MM.1S (cell line): ENCODE results near the gene ATXN1.

Source experiments
- DNase-seq: peaks from one replicate; pipeline ENCODE4 v3.0.0-alpha.2; 2015
- H2AFZ ChIP-seq: fragments of 300-600 bp; sonication (generic); 2 replicates; pipeline ENCODE4 v1.6.0; 2016; ENCODE audit warnings: antibody characterized with exemption, low read length
- H3F3A ChIP-seq: fragments of 300-600 bp; sonication (generic); 2 replicates; pipeline ENCODE4 v1.6.1; 2016; ENCODE audit warnings: mild to moderate bottlenecking, antibody characterized with exemption, low read length, moderate library complexity, mixed read lengths; ENCODE audit not compliant: insufficient read depth
- H3K27ac ChIP-seq: fragments of 300-600 bp; sonication (generic); 2 replicates; pipeline ENCODE4 v1.5.1; 2016; ENCODE audit warnings: mild to moderate bottlenecking, low read length
- H3K27me3 ChIP-seq: fragments of 300-600 bp; sonication (generic); replicated peaks from 2 replicates; pipeline ENCODE4 v1.6.0; 2016; ENCODE audit warnings: low read length; ENCODE audit not compliant: insufficient read depth
- H3K36me3 ChIP-seq: fragments of 300-600 bp; sonication (generic); replicated peaks from 2 replicates; pipeline ENCODE4 v1.6.1; 2016; ENCODE audit warnings: mild to moderate bottlenecking, low read length, mixed read lengths; ENCODE audit not compliant: insufficient read depth
- H3K4me1 ChIP-seq: fragments of 300-600 bp; sonication (generic); 2 replicates; pipeline ENCODE4 v1.6.1; 2016; ENCODE audit warnings: low read length, mixed read lengths
- H3K4me2 ChIP-seq: fragments of 300-600 bp; sonication (generic); 2 replicates; pipeline ENCODE4 v1.6.0; 2016; ENCODE audit warnings: low read depth, low read length
- H3K4me3 ChIP-seq: fragments of 300-600 bp; sonication (generic); 2 replicates; pipeline ENCODE4 v1.5.1; 2016; ENCODE audit warnings: low read length, mixed read lengths
- H3K79me2 ChIP-seq: fragments of 300-600 bp; sonication (generic); 2 replicates; pipeline ENCODE4 v1.6.1; 2016; ENCODE audit warnings: mixed run types, low read length, mixed read lengths
- H3K9ac ChIP-seq: fragments of 300-600 bp; sonication (generic); 2 replicates; pipeline ENCODE4 v1.6.1; 2016; ENCODE audit warnings: low read length, mixed read lengths
- H3K9me2 ChIP-seq: fragments of 300-600 bp; sonication (generic); replicated peaks from 2 replicates; pipeline ENCODE4 v1.6.1; 2016; ENCODE audit warnings: mild to moderate bottlenecking, low read length, mixed read lengths; ENCODE audit not compliant: insufficient read depth
- H3K9me3 ChIP-seq: fragments of 300-600 bp; sonication (generic); replicated peaks from 2 replicates; pipeline ENCODE4 v1.6.1; 2016; ENCODE audit warnings: mild to moderate bottlenecking, low read length, mixed read lengths; ENCODE audit not compliant: insufficient read depth
- H4K20me1 ChIP-seq: fragments of 300-600 bp; sonication (generic); 2 replicates; pipeline ENCODE4 v1.6.1; 2016; ENCODE audit warnings: mild to moderate bottlenecking, low read length, moderate library complexity, mixed read lengths; ENCODE audit not compliant: insufficient read depth
- CTCF ChIP-seq: fragments of 300-600 bp; sonication (generic); IDR thresholded peaks from 2 replicates; pipeline ENCODE4 v1.5.1; 2016; ENCODE audit warnings: antibody characterized with exemption, low read length, mixed read lengths
- EZH2 ChIP-seq: fragments of 300-600 bp; sonication (generic); optimal IDR thresholded peaks from 2 replicates; pipeline ENCODE3; 2017; ENCODE audit warnings: low read depth, mild to moderate bottlenecking, antibody characterized with exemption, low read length, mixed read lengths
- EZH2phosphoT487 ChIP-seq: fragments of 300-600 bp; sonication (generic); IDR thresholded peaks from 2 replicates; pipeline ENCODE4 v1.6.1; 2018; ENCODE audit warnings: antibody characterized with exemption, low read length

ATXN1 gene

GRCh38 chr6:16296061-16296670 is 465.1 kb downstream of the ATXN1 start:
- H3K36me3 ChIP-seq = no peaks in the 10 kb centered on the region
- no peak overlapping the region for H2AFZ ChIP-seq
- no peak overlapping the region for H3K9ac ChIP-seq
- H3K9me2 ChIP-seq = no peaks in the 10 kb centered on the region
- TF ChIP-seq EZH2phosphoT487 (no peak), CTCF (no peak), EZH2 (no peak)
- no peaks in the 10 kb centered on the region for H3K79me2 ChIP-seq
- H4K20me1 ChIP-seq = no peaks in the 10 kb centered on the region
- no peaks in the 10 kb centered on the region for H3K9me3 ChIP-seq
- H3K27me3 ChIP-seq = no peaks in the 10 kb centered on the region
- no peak overlapping the region for H3K27ac ChIP-seq
- no peak overlapping the region for H3K4me2 ChIP-seq
- no peaks in the 10 kb centered on the region for H3F3A ChIP-seq
- H3K4me3 ChIP-seq = no peak overlapping the region
- no peak for DNase-seq
- H3K4me1 ChIP-seq = peaks cover 4% of the 10 kb centered on the region

- no peak overlapping the region for H3K4me3 ChIP-seq
- no peaks in the 10 kb centered on the region for H3K4me1 ChIP-seq
- no peak for DNase-seq
- no peak overlapping the region for H3K27ac ChIP-seq
- no peak overlapping the region for H3K4me2 ChIP-seq
- H3K36me3 ChIP-seq = no peaks in the 10 kb centered on the region
- no peaks in the 10 kb centered on the region for H3K79me2 ChIP-seq
- no peaks in the 10 kb centered on the region for H3K27me3 ChIP-seq
- H2AFZ ChIP-seq = no peak overlapping the region
- H3K9me3 ChIP-seq = no peaks in the 10 kb centered on the region
- no peaks in the 10 kb centered on the region for H3K9me2 ChIP-seq
- no peaks in the 10 kb centered on the region for H3F3A ChIP-seq
- TF ChIP-seq EZH2 = no peak
- TF ChIP-seq CTCF = no peak
- no peak for TF ChIP-seq EZH2phosphoT487
- no peak overlapping the region for H3K9ac ChIP-seq
- H4K20me1 ChIP-seq = no peaks in the 10 kb centered on the region
Observed at GRCh38 chr6:16295471-16295870, 465.8 kb downstream of the ATXN1 start.

- H3K4me3 ChIP-seq = no peak overlapping the region
- DNase-seq = no peak
- H4K20me1 ChIP-seq = no peaks in the 10 kb centered on the region
- H3F3A ChIP-seq = no peaks in the 10 kb centered on the region
- H3K27ac ChIP-seq = no peak overlapping the region
- no peak overlapping the region for H3K4me2 ChIP-seq
- no peaks in the 10 kb centered on the region for H3K4me1 ChIP-seq
- TF ChIP-seq CTCF = no peak
- TF ChIP-seq EZH2phosphoT487 = no peak
- H3K36me3 ChIP-seq = no peaks in the 10 kb centered on the region
- no peaks in the 10 kb centered on the region for H3K79me2 ChIP-seq
- H3K9me3 ChIP-seq = no peaks in the 10 kb centered on the region
- H2AFZ ChIP-seq = no peak overlapping the region
- H3K9me2 ChIP-seq = no peaks in the 10 kb centered on the region
- H3K9ac ChIP-seq = no peak overlapping the region
- H3K27me3 ChIP-seq = no peaks in the 10 kb centered on the region
Observed at GRCh38 chr6:16295060-16295459, 466.2 kb downstream of the ATXN1 start.
